Activated gamma-delta T cell treated with Interleukin-2 at 50 U/mL for 16 hours (primary cell): ENCODE data around the gene DOLK.
A peak's percentile ranks its signal among the peaks of the same experiment; 100 is the strongest.
"Not testable (repeated sequence)": the region's sequence is repeated elsewhere in the genome, so short reads cannot be mapped to it uniquely, and the experiment has no call there.

Experiments used
- DNase-seq: peaks from one replicate; pipeline ENCODE4 v3.0.0-alpha.2; 2020

DOLK gene

GRCh38 chr9:128947527-128948301, at the start of gene DOLK, which contains the start of gene NUP188:
TSS of gene DOLK (minus strand) at chr9:128947603. CDS start at chr9:128947303, 300 bp downstream.
TSS of gene NUP188 (plus strand) at chr9:128947699. CDS start at chr9:128947720, 21 bp downstream.
- DNase-seq = peak; percentile 99

GRCh38 chr9:128995791-128996190, 48.4 kb upstream of the DOLK start:
- DNase-seq = no peak

- no peak for DNase-seq
These were observed 45.6 kb upstream of the DOLK start for GRCh38 chr9:128992995-128993394.

- DNase-seq = no peak
These were observed 40.4 kb upstream of the DOLK start for GRCh38 chr9:128987805-128988204.

GRCh38 chr9:128986671-128987070, 39.3 kb upstream of the DOLK start:
- DNase-seq = no peak

DNA sequence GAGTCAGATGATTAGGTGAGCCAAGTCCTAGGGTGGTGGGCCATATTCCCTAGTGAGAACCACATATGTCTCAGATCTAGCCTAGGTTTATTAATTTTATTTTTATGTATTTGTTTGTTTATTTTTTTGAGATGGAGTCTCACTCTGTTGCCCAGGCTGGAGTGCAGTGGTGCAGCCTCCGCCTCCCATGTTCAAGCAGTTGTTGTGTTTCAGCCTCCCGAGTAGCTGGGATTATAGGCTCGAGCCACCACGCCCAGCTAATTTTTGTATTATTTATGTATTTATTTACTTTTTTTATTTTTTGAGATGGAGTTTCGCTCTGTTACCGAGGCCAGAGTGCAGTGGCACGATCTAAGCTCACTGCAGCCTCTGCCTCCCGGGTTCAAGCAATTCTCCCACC, 36.1 kb upstream of the DOLK start:
- no peak for DNase-seq

DNA sequence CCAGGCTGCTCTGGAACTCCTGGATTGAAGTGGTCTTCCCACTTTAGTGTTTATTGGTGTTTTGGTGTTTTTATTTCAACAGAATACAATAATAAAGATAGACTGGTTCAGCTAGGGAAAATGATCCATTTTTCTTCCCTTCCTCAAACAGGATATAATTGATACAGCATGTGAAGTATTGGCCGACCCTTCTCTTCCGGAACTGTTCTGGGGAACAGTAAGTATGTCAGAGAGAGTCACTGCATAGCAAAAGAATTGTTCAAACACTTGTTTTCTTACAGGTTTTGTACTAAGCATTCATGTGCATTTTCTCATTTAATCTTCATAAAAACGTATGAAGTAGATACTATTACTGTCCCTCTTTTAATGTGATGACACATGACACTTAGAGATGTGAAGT, 31.7 kb upstream of the DOLK start:
- DNase-seq = no peak

DNA sequence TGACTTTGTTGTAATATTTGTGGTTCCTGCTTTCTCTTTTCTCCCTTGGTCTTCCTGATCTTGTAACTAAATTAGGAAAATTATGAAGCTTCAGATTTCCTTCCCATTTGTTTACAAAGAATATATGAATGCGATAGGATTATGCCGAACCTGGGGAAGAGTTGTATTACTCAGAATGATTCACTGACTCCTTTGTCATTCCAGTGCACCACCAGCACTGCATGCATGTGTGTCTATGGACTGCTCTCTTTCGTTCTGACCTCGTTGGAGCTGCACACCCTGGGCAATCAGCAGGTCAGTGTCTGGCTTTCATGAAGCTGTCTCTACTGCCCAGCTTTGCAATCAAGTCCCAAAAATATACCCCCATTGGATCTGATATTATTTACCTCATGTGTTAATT, 25.6 kb upstream of the DOLK start:
- DNase-seq = no peak

GRCh38 chr9:128969491-128969890, 22.1 kb upstream of the DOLK start:
- DNase-seq = no peak

DNA sequence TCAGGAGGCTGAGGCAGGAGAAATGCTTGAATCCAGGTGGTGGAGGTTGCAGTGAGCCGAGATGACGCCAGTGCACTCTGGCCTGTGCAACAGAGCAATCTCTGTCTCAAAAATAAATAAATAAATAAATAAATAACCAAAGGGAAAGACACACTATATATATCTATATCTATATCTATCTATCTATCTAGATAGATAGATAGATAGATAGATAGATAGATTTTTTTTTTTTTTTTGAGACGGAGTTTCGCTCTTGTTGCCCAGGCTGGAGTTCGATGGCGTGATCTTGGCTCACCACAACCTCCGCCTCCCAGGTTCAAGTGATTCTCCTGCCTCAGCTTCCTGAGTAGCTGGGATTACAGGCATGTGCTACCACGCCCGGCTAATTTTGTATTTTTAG, 14.0 kb upstream of the DOLK start:
- not testable (repeated sequence) for DNase-seq

- no peak for DNase-seq
These were observed 201 bp downstream of the DOLK start for GRCh38 chr9:128947277-128947526.

- DNase-seq = peak; percentile 11
These were observed 679 bp downstream of the DOLK start for GRCh38 chr9:128946571-128947276.

- no peak for DNase-seq
These were observed 1.5 kb downstream of the DOLK start for GRCh38 chr9:128945798-128946501.

DNA sequence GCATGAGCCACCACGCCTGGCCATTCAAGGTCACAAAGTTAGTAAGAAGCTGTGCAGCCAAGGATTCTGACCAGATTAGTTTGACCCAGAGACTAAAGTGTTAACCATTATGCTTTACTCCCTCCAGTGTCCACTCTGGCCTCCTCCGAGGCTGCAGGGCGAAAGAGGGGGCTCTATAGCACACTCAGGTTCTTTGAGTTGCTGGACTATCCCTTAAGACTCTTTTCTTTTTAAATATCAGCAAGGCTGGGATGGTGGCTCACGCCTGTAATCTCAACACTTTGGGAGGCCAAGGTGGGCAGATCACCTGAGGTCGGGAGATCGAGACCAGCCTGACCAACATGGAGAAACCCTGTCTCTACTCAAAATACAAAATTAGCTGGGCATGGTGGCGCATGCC, 2.4 kb downstream of the DOLK start:
- DNase-seq = not testable (repeated sequence)

GRCh38 chr9:128943832-128944620, 3.4 kb downstream of the DOLK start:
- no peak for DNase-seq

DNA sequence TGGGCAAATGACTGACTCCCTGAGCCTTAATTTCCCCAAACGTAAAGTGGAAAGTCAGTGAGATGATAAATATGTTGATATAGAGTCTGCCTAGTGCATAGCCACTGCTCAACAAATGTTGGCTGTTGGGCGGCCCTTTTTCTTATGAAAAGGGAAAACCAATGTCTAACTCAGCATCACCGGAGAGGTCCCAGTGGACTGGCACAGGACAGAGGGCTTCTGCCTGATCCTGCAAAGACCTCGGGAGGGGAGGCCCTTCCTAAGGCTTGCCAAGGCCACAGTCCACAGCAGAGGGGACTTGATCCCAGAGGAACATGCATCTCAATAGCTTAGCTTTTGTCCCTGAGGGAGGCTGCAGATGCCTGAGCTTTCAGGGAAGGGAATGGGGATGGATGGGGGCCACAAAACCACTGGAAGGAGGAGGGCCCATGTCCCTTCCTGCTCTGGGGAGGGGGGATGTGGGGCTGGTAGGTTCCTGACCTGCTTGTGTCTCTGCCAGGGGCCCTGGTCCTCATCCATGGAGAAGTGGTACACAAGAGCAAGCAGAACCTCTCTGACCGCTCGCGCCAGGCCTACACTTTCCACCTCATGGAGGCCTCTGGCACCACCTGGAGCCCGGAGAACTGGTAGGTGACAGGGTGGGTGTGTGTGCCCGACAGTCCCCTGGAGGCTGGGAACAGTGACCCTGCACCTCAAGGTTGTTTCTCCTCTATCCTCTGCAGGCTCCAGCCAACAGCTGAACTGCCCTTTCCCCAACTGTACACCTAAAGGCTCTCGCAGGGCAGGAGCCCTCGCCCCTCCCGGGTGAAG, 6.3 kb downstream of the DOLK start:
- DNase-seq = no peak

- DNase-seq = no peak
These were observed 7.0 kb downstream of the DOLK start for GRCh38 chr9:128940271-128940921.

- no peak for DNase-seq
These were observed 9.9 kb downstream of the DOLK start for GRCh38 chr9:128937310-128938165.

DNA sequence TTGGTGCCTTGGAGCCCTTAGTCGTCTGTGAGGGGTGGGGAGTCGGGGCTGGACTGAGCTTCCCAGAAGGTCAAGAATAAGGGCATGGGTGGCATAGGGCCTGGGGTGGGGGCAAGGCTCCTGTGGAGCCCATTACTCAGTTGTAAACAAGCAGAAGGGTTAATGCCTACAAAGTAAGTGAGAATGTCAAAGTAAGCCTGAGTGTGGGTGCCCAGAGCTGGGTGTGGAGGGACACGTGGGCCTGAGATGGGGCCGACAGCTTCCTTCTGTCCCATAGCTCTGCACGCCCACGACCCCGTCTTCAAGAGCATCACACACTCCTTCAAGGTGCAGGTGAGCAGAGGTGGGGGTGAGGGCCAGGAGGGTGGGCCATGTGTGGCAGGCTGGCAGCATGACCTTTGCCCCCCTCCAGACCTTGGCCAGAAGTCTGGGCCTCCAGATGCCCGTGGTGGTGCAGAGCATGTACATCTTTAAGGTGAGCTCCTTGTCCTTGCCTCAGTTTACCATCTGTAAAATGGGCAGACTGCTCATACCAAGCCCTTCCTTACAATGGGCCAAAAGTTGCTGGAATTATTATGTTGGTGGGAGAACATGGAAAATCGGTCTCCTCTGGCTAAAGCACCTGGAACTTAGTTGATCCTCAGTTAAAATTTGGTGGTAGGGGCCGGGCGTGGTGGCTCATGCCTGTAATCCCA, 11.1 kb downstream of the DOLK start:
- DNase-seq = no peak

DNA sequence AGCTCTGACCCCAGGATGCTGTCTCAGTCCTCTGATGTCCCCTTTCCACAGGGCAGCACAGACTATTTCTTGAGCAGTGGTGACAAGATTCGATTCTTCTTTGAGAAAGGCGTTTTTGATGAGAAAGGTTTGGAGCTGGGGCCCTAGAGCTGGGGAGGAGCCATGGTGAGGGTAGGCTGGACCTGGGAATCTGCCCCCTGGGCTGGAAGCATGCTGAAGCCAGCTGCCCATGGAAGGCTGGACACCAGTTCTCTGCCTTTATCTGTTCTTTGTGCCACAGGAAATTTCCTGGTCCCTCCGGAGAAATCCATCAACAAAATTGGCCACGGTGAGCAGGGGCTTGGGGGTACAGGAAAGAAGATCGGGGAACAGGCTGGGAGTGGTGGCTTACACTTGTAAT, 13.7 kb downstream of the DOLK start:
- no peak for DNase-seq
